Stimulated activated CD4-positive, alpha-beta T cell treated with anti-CD3 and anti-CD28 coated beads, Interleukin-12 subunit alpha, Interleukin-12 subunit beta, amount 100 ng/mL, for 48 hours (primary cell): Measurements from ENCODE around the gene PRICKLE3.
"Not testable (repeated sequence)": the region's sequence is repeated elsewhere in the genome, so short reads cannot be mapped to it uniquely, and the experiment has no call there.

Experiments
- DNase-seq, 3 donors: peaks; one replicate each; pipeline ENCODE4 v3.0.0-alpha.2; 2020; ENCODE audit warnings: low read depth in 2 of 3, low spot score in 1 of 3

Gene PRICKLE3

DNA sequence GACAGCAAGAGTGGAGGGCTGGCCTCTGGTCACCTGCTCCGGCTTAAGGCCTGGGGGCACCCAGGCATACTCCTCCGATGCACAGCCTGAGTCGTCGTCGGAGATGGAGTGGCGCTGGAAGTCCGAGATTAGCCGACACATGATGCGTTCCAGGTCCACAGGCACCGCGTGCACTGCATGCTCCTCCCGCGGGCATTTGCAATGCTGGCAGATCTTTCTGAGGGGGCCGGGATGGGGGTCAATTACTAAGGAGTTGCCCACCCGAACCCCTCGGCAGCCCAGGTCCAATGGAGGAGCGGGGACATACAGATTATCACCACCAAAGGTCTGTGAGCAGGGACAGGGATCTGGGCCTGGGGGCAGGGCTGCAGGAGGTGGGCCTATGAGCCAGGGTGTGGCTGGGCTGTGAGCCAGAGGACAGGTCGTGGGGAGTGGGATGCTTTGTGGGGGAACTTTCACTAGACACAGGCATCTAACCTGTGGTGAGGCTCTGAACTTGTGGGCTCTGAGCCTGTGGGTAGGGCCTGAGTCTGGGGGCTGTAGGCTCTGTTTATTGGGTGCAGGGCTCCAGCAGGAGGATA, 2.4 kb downstream of the PRICKLE3 start:
- DNase-seq, result no peak

GRCh38 chrX:49179358-49179757, 6.8 kb downstream of the PRICKLE3 start:
- DNase-seq, result no peak

DNA sequence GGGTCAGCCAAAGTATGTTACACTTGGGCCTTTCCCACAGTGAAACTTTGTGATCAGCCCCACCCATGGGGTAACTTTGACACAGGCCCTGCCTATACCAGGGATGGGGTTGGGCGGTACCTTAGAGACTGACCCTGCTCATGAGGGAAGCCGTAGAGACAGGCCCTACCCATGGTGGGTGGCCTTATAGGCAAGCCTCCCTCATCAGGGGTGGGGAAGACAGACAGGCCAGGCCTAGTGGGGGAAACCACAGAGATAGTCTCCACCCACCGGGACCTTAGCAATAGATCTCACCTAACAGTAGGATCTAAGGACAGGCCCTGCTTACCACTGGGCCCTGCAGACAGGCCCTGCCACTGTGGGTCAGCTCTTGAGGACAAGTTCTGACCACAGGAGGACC, 7.6 kb downstream of the PRICKLE3 start:
- DNase-seq, result no peak

DNA sequence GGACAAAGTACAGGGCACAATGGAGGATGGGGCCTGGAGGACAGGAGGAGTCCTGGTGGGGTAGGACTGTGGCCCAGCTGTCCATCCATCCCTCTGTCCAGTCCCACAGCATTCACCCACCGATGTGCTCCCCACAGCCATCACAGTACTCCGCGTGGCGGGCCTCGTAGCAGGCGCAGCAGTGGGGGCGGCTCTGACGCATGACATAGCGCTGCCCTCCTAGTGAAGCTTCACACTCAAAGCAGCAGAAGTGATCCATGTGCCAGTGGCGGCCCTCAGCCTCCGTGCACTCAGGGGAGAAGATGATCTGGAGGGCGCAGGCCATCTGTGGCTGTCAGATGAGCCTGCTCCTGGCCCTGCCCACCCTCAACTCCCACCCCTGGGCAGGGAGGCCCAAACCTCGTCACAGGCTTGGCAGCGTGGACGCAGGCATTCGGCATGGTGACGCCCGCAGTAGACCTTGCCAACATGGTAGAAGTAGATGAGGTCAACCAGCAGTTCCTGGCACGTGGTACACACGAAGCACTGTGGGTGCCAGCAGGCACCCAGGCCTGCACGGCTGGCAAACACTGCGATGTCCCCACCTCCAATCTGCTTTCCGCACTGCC, 8.2 kb downstream of the PRICKLE3 start:
- no peak for DNase-seq

GRCh38 chrX:49177338-49177833, 8.8 kb downstream of the PRICKLE3 start:
- DNase-seq, result no peak

DNA sequence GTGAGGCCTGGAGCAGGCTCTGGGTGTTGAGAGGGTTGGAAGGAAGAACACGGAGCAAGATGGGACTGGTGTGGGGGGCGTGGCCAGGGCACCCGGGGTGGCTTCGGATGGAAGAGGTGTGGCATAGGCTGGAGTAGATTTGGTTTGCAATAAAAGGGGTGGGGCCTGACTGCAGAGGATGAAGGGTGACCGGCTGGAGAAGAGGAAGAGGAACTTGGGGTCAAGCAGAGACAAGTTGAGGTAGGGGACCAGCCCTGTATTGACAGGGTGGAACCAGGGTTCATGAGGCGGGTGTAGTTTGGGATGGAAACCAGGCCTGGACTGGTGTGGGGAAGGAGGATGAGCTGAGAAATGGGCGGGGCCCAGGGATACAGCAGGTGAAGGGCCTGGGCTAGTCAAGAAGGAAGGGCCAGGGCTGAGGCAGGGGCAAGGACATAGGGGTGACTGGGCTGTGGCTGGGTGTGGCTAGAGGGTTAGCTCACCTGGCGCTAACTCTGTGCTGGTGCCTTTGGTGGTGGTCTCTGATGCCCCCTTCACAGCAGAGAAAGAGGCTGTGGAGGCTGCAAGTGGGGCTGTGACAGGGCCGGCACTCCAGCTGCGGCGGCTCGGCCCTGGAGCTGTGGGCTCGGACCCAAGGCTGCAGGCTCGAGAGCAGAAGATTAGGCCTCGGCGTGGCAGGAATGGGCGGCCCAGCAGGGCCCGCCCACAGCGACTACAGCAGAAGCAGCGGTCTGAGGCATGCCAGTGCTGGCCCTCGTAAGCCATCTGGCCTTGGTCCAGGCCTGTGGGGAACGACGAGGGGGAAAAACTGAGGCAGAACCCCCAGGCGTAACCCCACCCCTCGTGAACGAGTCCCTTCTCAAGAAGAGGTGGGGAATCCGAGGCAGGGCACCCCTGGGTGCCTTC, 9.5 kb downstream of the PRICKLE3 start:
- no peak for DNase-seq

DNA sequence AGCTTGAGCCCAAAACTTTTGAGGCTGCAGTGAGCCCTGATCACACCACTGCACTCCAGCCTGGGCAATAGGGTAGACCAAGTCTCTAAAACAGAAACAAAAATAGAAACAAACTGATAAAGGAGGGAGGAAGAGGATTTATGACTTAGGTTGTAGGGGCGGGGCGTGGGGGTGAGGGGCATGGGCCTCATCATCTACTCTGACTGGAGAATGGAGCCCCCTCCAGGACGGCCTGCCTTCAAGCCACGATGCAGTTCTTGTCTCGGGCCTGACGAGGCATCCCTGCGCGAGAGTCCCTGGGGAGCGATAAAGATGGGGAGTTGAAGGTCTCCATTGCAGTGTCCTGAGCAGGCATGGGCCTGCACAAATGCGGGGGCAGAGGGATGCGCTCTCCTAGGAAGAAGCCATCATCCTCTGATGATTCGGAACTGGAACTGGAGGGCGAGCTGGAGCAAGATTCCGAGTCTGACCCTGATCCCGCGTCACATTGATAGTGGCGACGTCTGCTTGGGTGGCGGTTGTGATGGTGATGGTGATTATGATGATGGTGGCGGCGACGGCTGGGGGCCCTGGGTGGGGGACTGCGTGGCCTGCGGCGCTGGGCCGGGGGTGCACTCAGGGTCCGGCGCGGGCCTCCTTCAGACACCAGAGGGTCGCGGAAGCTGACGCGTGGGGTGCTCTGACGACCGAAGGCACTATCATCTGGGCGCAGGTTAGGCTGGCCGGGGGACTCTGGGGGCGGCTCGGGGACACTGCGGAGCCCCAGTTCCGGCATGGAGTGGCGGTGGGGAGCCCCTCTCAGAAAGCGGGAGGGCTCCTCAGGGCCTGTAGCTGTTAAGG, 10.5 kb downstream of the PRICKLE3 start:
- no peak for DNase-seq

DNA sequence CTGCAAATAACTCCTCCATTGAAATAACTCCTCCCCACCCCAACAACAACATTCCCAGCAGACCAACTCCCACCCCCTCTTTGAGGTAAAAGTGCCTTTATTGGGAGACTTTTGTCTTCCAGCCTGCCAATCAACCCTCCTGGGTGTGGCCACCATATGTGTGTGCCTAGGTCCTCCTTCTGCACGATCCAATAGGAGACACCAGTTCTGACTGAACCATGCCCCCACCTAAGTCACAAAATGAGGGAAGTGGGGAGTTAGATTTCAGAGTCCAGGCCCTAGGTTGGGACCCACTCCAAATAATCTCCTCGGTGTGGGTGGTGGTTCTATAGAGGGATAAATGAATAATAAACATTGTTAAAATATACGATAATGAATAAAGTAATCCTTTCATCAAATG, 11.4 kb downstream of the PRICKLE3 start:
- no peak for DNase-seq

DNA sequence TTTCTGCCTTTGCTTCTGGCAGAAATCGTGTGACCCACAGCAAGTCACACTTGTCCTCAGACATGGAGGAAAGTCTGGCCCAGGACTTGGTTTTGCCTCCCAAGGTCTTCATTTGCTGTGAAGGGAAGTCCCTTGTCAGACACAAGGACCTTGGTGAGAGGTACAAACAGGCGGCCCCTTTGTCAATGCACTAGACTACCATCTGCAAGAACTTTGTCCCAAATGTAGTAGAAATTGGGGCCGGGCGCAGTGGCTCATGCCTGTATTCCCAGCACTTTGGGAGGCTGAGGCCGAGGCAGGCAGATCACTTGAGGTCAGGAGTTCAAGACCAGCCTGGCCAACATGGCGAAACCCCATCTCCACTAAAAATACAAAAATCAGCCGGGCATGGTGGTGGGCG, 12.6 kb downstream of the PRICKLE3 start:
- DNase-seq, result not testable (repeated sequence)

DNA sequence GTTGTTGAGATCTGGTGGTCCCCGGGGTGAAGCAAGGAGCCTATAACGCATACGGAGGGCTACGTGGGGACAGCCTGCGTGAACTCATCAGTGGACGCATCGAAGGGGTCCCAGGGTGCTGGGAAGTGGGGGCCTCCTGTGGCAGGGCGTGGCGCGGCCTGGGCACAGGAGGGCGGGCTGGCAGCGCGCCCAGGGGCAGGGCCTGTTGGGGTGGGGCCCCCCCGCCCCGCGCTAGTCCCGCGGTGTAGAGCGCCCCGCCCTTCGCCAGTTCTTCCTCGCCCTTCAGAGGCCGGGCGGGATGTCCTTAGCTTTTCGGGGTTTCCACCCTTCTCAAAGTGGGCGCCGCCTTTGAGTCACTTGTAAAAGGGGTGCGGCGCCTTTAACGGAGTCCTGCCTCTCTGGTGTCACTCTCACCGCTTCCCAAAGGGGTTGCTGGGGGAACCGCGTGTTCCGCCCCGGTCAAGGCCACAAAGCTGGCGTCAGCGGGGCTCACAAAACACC, 13.8 kb downstream of the PRICKLE3 start:
- DNase-seq, result peak in 2 of 3 donors; percentile 59 to 61

DNA sequence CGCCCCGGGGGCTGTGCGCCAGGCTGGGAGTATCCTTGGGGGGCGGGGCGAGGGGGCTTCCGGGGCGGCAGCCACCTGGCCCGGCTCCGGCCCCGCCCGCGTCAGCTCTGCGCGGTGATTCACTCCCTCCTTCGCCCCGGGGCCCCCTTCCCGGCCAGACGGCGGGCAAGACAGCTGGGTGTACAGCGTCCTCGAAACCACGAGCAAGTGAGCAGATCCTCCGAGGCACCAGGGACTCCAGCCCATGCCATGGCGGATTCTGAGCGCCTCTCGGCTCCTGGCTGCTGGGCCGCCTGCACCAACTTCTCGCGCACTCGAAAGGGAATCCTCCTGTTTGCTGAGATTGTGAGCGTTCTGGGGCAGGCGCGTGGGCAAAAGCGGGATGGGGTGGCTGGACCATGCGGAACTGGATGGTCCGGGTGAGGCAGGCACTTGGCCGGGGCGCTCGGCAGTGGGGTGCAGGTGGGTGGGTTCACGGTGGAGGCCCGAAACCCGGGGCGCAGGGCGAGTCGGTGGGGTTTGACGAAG, 14.4 kb downstream of the PRICKLE3 start, which contains the start of gene PLP2:
Gene PLP2 (plus strand): TSS at position 147 of the 528 bp plus-strand sequence. CDS start 103 bp downstream, at position 250.
- DNase-seq, result peak in 2 of 3 donors; percentile 62 to 64

DNA sequence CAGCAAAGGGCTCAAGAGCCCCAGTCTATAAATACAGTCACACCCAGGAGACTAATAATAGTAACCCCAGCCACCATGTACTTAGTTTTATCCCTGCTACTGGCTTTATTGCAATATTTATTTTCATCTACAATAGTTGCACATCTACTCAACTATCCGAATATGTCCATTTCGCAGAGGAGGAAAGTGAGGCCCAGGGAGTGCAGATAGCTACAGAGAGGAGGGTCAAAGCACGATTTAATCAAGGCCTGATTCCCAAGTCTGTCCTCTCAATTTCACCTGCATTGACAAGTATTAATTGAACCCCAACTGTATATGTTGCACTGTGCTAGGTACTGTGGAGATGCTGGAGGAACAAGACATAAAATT, 18.4 kb downstream of the PRICKLE3 start:
- no peak for DNase-seq

DNA sequence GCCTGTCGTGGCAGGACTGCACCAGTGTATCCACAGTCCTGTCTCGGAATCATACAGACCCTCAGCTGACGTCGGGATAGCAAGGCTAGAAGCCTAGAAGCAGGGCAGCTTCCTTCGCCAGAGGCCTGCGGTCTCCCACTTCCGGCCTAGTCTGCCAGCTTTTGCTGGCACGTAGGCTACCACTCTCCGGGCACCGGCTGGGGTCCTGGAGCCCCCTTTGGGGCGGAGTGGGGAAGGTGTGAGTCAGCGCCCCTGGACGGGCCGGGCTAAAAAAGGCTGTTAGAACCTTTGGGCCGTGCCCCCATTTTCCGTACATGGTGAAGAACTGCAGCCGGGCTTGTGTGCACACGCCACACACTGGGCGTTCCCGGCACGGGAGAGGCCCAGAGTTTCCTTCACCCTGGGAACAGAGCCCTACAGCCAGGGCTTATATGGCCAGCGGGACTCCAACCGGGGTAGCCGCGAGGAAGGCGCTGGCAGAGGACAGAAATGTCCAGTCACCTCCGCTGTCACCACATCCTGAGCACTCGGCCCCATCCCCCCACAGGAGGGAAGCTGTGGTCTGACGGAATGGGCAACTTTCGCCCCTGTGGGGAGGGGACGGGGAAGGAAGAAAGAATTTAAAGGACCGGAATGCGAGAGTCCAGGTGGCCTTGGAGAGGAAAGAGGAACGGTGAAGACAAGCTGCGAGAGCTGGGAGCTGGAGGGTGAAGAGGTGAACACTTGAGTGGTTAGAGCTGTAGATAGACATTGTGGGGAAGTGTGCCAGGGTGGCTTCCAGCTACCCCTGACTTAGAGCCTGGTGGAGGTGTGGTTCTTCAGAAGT, 19.0 kb downstream of the PRICKLE3 start:
- DNase-seq, result peak in 1 of 3 donors; percentile 47

DNA sequence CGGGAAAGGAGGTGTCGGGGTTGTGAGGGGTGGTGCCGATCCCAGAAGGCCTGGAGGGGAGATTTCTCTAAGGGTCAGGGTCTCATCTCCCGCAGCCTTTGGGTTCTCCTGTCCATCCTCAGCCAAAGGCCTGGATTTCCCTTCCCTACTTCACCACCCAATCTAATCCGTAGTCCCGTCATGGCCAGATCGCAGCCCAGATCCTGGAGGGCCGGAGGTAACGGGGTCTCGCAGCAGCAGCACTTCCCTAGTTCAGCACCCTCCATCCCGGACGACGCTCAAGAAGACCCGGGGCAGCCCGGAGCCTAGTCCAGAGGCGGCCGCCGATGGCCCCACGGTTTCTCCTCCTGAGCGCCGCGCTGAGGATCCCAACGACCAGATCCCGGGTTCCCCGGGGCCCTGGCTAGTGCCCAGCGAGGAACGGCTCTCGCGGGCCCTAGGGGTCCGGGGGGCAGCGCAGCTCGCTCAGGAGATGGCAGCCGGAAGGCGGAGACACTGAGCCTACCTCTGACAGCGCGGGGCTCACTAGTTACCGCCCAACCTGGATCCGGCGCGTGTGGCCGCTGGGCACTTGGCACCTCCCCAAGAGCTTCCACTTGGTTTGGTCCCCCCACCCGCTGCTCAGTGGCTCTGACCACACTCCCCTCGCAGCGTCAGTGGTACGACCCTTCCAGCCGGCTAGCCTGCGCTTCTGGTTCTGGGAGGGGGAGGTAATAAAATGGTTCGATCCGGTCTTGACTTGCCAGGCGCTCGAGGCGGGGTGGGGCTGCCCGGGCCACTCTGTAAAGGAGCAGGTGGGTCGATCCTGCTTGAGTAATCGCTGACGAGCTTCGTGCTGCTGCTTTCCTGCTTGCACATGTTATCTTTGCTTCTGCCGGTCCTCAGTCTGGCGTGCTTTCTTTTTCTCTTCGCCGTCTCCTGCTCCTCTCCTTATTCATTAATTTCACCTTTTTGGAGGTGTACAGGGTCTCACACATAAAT, 20.0 kb downstream of the PRICKLE3 start:
- peak; percentile 51 to 68 (median 58) for DNase-seq

DNA sequence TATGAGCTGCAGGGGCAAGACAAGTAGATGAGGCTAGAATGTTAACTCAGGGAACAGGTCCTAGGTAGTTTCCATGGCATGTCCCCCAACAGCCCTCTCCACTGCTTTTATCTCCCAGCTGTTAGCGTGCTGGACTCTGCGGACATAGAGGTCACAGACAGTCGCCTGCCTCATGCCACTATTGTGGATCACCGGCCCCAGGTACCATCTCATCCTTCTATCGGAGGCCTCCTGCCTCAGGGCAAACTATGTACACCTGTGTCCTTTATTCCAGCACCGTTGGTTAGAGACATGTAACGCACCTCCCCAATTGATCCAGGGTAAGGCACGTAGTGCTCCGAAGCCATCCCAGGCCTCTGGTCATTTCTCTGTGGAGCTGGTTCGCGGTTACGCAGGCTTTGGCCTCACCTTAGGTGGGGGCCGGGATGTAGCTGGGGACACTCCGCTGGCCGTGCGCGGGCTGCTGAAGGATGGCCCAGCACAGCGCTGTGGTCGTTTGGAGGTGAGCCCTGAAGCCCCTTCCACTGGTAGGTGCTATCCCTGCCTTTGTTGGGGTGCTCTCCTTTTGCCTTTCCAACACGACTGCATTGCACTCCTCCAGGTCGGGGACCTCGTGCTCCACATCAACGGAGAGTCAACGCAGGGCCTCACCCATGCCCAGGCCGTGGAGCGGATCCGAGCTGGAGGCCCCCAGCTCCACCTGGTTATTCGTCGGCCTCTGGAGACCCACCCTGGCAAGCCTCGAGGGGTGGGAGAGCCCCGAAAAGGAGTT, 21.4 kb downstream of the PRICKLE3 start:
- DNase-seq, result no peak

DNA sequence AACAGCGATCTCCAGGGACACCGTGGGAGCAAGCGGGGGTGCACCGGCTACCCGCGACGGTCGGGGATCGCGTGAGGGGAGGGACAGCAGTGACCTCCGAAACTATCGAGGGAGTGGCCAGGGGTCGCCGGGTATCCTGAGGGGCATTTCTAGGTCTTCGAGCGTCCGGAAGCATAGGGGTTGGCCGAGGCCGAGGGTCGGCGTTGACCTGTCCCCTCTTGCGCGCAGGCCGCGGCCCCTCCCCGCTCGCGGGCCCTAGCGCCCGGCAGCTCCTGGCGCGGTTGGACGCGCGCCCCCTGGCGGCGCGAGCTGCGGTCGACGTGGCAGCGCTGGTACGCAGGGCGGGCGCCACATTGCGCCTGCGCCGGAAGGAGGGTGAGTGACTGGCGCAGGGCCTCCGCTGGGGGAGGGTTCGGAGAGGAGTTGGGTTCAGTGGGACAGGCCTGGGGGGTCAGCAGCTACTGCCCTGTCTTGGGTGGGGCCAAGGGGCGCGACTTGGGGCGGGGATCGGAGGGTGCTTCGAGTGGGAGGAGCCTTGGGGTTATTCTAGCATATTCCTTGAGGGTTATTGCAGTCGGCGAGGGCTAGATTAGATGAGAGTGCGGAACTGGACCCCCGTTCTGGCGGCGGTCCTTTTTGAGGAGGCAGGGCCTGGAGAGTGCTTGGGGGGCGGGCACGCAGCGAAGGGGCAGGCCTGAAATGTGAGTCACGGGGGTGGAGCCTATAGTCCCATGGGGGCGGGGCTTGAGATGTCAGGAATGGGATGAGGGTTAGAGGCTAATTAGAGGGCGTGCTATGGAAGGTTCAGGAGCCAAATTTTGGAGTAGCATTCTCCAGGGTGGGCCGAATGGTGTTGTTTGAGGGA, 22.4 kb downstream of the PRICKLE3 start:
- DNase-seq, result peak; percentile 55 to 69 (median 67)

GRCh38 chrX:49162620-49163019, 23.6 kb downstream of the PRICKLE3 start, which contains the start of gene MAGIX:
TSS of gene MAGIX (plus strand) at chrX:49162758. CDS start at chrX:49162890, 132 bp downstream.
- DNase-seq, result no peak
